Activated CD8-positive, alpha-beta memory T cell treated with anti-CD3 and anti-CD28 coated beads for 36 hours (primary cell): ENCODE measurements around the gene ZNF763. TPM values are rescaled to one million over a fixed set of nuclear protein-coding genes. Genes with fewer than 3 reads are reported as not detected.

ENCODE experiments used
- CTCF ChIA-PET: fragments of 350-600 bp; sonication (Branson Sonifier 250); formaldehyde crosslinking; loops from one replicate; lab custom pipeline; 2021; ENCODE audit warnings: antibody characterized with exemption; lab: Charles Lee
- POLR2A ChIA-PET: fragments of 350-600 bp; sonication (Branson Sonifier 250); formaldehyde crosslinking; loops from one replicate; lab custom pipeline; 2021; ENCODE audit warnings: antibody characterized with exemption; lab: Charles Lee
- total RNA-seq, 2 experiments: library from RNA; stranded (reverse); gene quantifications; one replicate each; pipeline ENCODE4 v1.2.3, GENCODE V29; 2021

Gene ZNF763
- total RNA-seq, 2 experiments from 2014 or later, result 0.80 to 1.0 TPM

GRCh38 chr19:11963566-11964355 is 1.1 kb upstream of the ZNF763 start:
- ChIA-PET CTCF (interaction anchor here (0.7 to 4.7 kb wide), 16 partner anchors 11 to 177 kb away, joined by 3 to 28 read pairs (median 5); partner anchors contain the start of genes ZNF20, ZNF433 and ZNF491), POLR2A (interaction anchor here (0.9 kb wide), 1 partner anchor 71 kb away, joined by 3 read pairs; no protein-coding TSS in a partner anchor)

GRCh38 chr19:11964496-11964857 is 363 bp upstream of the ZNF763 start:
- POLR2A ChIA-PET, result interaction anchor here (0.9 kb wide), 2 partner anchors 41 to 71 kb away, joined by 3 to 9 read pairs; no protein-coding TSS in a partner anchor
- CTCF ChIA-PET, result interaction anchor here (0.6 to 4.7 kb wide), 23 partner anchors 9 to 648 kb away, joined by 3 to 28 read pairs (median 4); partner anchors contain the start of genes ZNF20, ZNF433, ZNF491 and ZNF700

GRCh38 chr19:11970174-11970573 is 5.3 kb downstream of the ZNF763 start:
- ChIA-PET CTCF (no interaction called here), POLR2A (no interaction called here)

GRCh38 chr19:11971041-11971440 is 6.2 kb downstream of the ZNF763 start:
- ChIA-PET POLR2A (no interaction called here), CTCF (no interaction called here)

- CTCF ChIA-PET, result interaction anchor here (0.9 kb wide), 1 partner anchor 16 kb away, joined by 3 read pairs; no protein-coding TSS in a partner anchor
- POLR2A ChIA-PET, result no interaction called here
Measured at GRCh38 chr19:11973019-11973810, 8.4 kb downstream of the ZNF763 start.

- CTCF ChIA-PET, result no interaction called here
- POLR2A ChIA-PET, result no interaction called here
Measured at GRCh38 chr19:11978492-11979100, 13.8 kb downstream of the ZNF763 start.

GRCh38 chr19:11979527-11979926 is 14.7 kb downstream of the ZNF763 start:
- CTCF ChIA-PET, result no interaction called here
- POLR2A ChIA-PET, result no interaction called here

GRCh38 chr19:11982526-11982925 is 17.7 kb downstream of the ZNF763 start:
- CTCF ChIA-PET, result interaction anchor here (0.7 to 3.3 kb wide), 3 partner anchors 18 to 59 kb away, joined by 3 to 17 read pairs (median 3); partner anchors contain the start of gene ZNF763
- POLR2A ChIA-PET, result interaction anchor here (0.7 kb wide), 1 partner anchor 7 kb away, joined by 3 read pairs; no protein-coding TSS in a partner anchor

- CTCF ChIA-PET, result interaction anchor here (0.7 to 3.3 kb wide), 4 partner anchors 21 to 187 kb away, joined by 3 to 17 read pairs (median 3); partner anchors contain the start of gene ZNF763
- POLR2A ChIA-PET, result no interaction called here
Measured at GRCh38 chr19:11984986-11985385, 20.1 kb downstream of the ZNF763 start.

GRCh38 chr19:11986754-11987153 is 21.9 kb downstream of the ZNF763 start:
- ChIA-PET POLR2A (interaction anchor here (0.5 to 1.4 kb wide), 3 partner anchors 66 to 171 kb away, joined by 3 to 7 read pairs (median 4); partner anchors contain the start of gene ZNF878), CTCF (interaction anchor here (0.6 to 2.7 kb wide), 7 partner anchors 23 to 831 kb away, joined by 3 to 28 read pairs (median 4); partner anchors contain the start of genes ZNF763 and ZNF799)

- ChIA-PET CTCF (interaction anchor here (0.6 to 3.6 kb wide), 9 partner anchors 7 to 694 kb away, joined by 3 to 51 read pairs (median 10); partner anchors contain the start of genes ZNF20, ZNF491, ZNF700 and ZNF763), POLR2A (interaction anchor here (0.5 to 2.4 kb wide), 5 partner anchors 63 to 190 kb away, joined by 3 to 7 read pairs (median 6); partner anchors contain the start of genes ZNF491, ZNF700 and ZNF878)
Measured at GRCh38 chr19:11987405-11988281, 22.8 kb downstream of the ZNF763 start.

GRCh38 chr19:11989112-11989456 is 24.2 kb downstream of the ZNF763 start:
- CTCF ChIA-PET, result interaction anchor here (0.6 to 3.6 kb wide), 9 partner anchors 8 to 336 kb away, joined by 3 to 51 read pairs (median 10); partner anchors contain the start of genes ZNF491, ZNF700, ZNF763 and ZNF878
- POLR2A ChIA-PET, result interaction anchor here (1.7 to 2.4 kb wide), 3 partner anchors 64 to 191 kb away, joined by 5 to 7 read pairs (median 6); partner anchors contain the start of genes ZNF491 and ZNF700

- POLR2A ChIA-PET, result interaction anchor here (0.6 kb wide), 1 partner anchor 60 kb away, joined by 3 read pairs; no protein-coding TSS in a partner anchor
- CTCF ChIA-PET, result interaction anchor here (1.7 to 3.2 kb wide), 2 partner anchors 28 to 112 kb away, joined by 4 to 14 read pairs; partner anchors contain the start of gene ZNF763
Measured at GRCh38 chr19:11991921-11992320, 27.1 kb downstream of the ZNF763 start.

- ChIA-PET CTCF (interaction anchor here (0.7 kb wide), 1 partner anchor 8 kb away, joined by 4 read pairs; no protein-coding TSS in a partner anchor), POLR2A (interaction anchor here (0.6 kb wide), 1 partner anchor 9 kb away, joined by 3 read pairs; no protein-coding TSS in a partner anchor)
Measured at GRCh38 chr19:11995174-11995573, 30.3 kb downstream of the ZNF763 start.

- CTCF ChIA-PET, result interaction anchor here (0.6 to 2.4 kb wide), 4 partner anchors 12 to 175 kb away, joined by 3 to 11 read pairs (median 6); partner anchors contain the start of gene ZNF763
Measured at GRCh38 chr19:12000152-12000981, 35.5 kb downstream of the ZNF763 start.

GRCh38 chr19:12015015-12015752 is 50.3 kb downstream of the ZNF763 start:
- ChIA-PET POLR2A (no interaction called here), CTCF (no interaction called here)

More at GRCh38 chr19:12000152-12000981, 35.5 kb downstream of the ZNF763 start:
- POLR2A ChIA-PET, result no interaction called here
